OCI-LY7 (cell line): ENCODE results near the gene CDKL5. TPM values are rescaled to one million over a fixed set of nuclear protein-coding genes. Genes with fewer than 3 reads are reported as not detected.

Source experiments
- BruUV-seq: library from RNA; stranded (reverse); fragments of 400-500 nt; replicated peaks from 2 replicates; lab custom pipeline; 2021; lab: Mats Ljungman, UMichigan
- CTCF ChIA-PET: fragments of 300-600 bp; sonication (Branson Sonifier 250); formaldehyde crosslinking; loops from one replicate; lab custom pipeline; 2022; ENCODE audit warnings: antibody characterized with exemption; ENCODE audit not compliant: unreplicated experiment; lab: Charles Lee
- POLR2A ChIA-PET: fragments of 300-600 bp; sonication (Branson Sonifier 250); formaldehyde crosslinking; loops from one replicate; lab custom pipeline; 2022; ENCODE audit warnings: antibody characterized with exemption; lab: Charles Lee
- DNase-seq: peaks from one replicate; pipeline ENCODE4 v3.0.0-alpha.2; 2015; ENCODE audit warnings: low spot score
- H2AFZ ChIP-seq: fragments of 200-600 bp; sonication (generic), shearing (Covaris generic); 2 replicates; pipeline ENCODE4 v1.6.1; 2014; ENCODE audit warnings: mild to moderate bottlenecking, antibody characterized with exemption, low read length, moderate library complexity
- H3K27ac ChIP-seq: fragments of 200-600 bp; sonication (generic); 2 replicates; pipeline ENCODE4 v1.5.1; 2014; ENCODE audit warnings: mixed run types, low read depth, mild to moderate bottlenecking, moderate library complexity, low read length, inconsistent platforms; ENCODE audit not compliant: poor library complexity, severe bottlenecking
- H3K36me3 ChIP-seq: fragments of 200-600 bp; sonication (generic); 2 replicates; pipeline ENCODE4 v1.6.1; 2014; ENCODE audit warnings: mild to moderate bottlenecking, antibody characterized with exemption, low read length, moderate library complexity, mixed read lengths; ENCODE audit not compliant: insufficient read depth
- H3K4me1 ChIP-seq: fragments of 200-600 bp; sonication (generic); 2 replicates; pipeline ENCODE4 v1.5.1; 2014; ENCODE audit warnings: mild to moderate bottlenecking, low read length; ENCODE audit not compliant: insufficient read depth, poor library complexity, severe bottlenecking
- H3K4me2 ChIP-seq: fragments of 200-600 bp; sonication (generic); 2 replicates; pipeline ENCODE4 v1.6.1; 2014; ENCODE audit warnings: mild to moderate bottlenecking, low read length
- H3K4me3 ChIP-seq: fragments of 200-600 bp; sonication (generic); 2 replicates; pipeline ENCODE4 v1.5.1; 2014; ENCODE audit warnings: mild to moderate bottlenecking, low read depth, low read length; ENCODE audit not compliant: poor library complexity, severe bottlenecking
- H3K79me2 ChIP-seq: fragments of 200-600 bp; sonication (generic); 2 replicates; pipeline ENCODE4 v1.6.1; 2016; ENCODE audit warnings: low read depth, mild to moderate bottlenecking, low read length, moderate library complexity, mixed read lengths; ENCODE audit not compliant: insufficient read depth
- H3K9me2 ChIP-seq: fragments of 200-600 bp; sonication (generic); 2 replicates; pipeline ENCODE4 v1.6.1; 2016; ENCODE audit warnings: mild to moderate bottlenecking, low read length, mixed read lengths; ENCODE audit not compliant: insufficient read depth
- H3K9me3 ChIP-seq: fragments of 200-600 bp; sonication (generic); 2 replicates; pipeline ENCODE4 v1.6.1; 2014; ENCODE audit warnings: mild to moderate bottlenecking, mixed run types, low read length, mixed read lengths
- H4K20me1 ChIP-seq: fragments of 200-600 bp; sonication (generic); 2 replicates; pipeline ENCODE4 v1.6.1; 2014; ENCODE audit warnings: mild to moderate bottlenecking, antibody characterized with exemption, low read length, moderate library complexity, mixed read lengths; ENCODE audit not compliant: insufficient read depth
- CTCF ChIP-seq: fragments of 200-600 bp; sonication (generic); conservative IDR thresholded peaks from 2 replicates; pipeline ENCODE4 v1.5.1; 2014; ENCODE audit warnings: mild to moderate bottlenecking, antibody characterized with exemption, low read length, moderate library complexity, mixed read lengths
- EZH2phosphoT487 ChIP-seq: fragments of 200-600 bp; sonication (generic); IDR thresholded peaks from 2 replicates; pipeline ENCODE4 v1.6.1; 2018; ENCODE audit warnings: low read depth, borderline replicate concordance, mild to moderate bottlenecking, mixed run types, antibody characterized with exemption, low read length, moderate library complexity, mixed read lengths
- intact Hi-C: fragments of 100-400 bp; cut with micrococcal nuclease; formaldehyde crosslinking; loops from one replicate; pipeline ENCODE4 v1.10.0; 2022; ENCODE audit not compliant: unreplicated experiment
- total RNA-seq, 2 experiments: library from RNA; depleted of rRNA in 1 of 2; stranded (reverse); fragments of >200 nt in 1 of 2; shearing (Covaris generic) in 1 of 2; gene quantifications; 2 replicates each; pipeline ENCODE4 v1.2.3, GENCODE V29; 2014 to 2022

Gene CDKL5
- total RNA-seq, 2 experiments from 2014 or later: 1.3 to 2.0 TPM

GRCh38 chrX:18549643-18550042 is 124.2 kb downstream of the CDKL5 start:
- ChIA-PET CTCF (no interaction called here), POLR2A (no interaction called here)
- no peaks in the 10 kb centered on the region for H3K36me3 ChIP-seq
- no peaks in the 10 kb centered on the region for H4K20me1 ChIP-seq
- H2AFZ ChIP-seq: no peak overlapping the region
- H3K9me2 ChIP-seq: no peaks in the 10 kb centered on the region
- no peak for TF ChIP-seq EZH2phosphoT487
- TF ChIP-seq CTCF: no peak
- no peak for DNase-seq
- H3K4me3 ChIP-seq: no peak overlapping the region
- intact Hi-C loops: no loop called here
- no peaks in the 10 kb centered on the region for H3K4me1 ChIP-seq
- no peak overlapping the region for H3K4me2 ChIP-seq
- no peaks in the 10 kb centered on the region for H3K79me2 ChIP-seq
- H3K9me3 ChIP-seq: no peaks in the 10 kb centered on the region
- BruUV-seq: no TSS peak
- no peak overlapping the region for H3K27ac ChIP-seq

GRCh38 chrX:18557879-18558278 is 132.5 kb downstream of the CDKL5 start:
- TF ChIP-seq EZH2phosphoT487: no peak
- no peak for TF ChIP-seq CTCF
- H3K79me2 ChIP-seq: no peaks in the 10 kb centered on the region
- ChIA-PET POLR2A (no interaction called here), CTCF (no interaction called here)
- no peaks in the 10 kb centered on the region for H3K36me3 ChIP-seq
- no peak for DNase-seq
- no peaks in the 10 kb centered on the region for H3K9me3 ChIP-seq
- H3K4me3 ChIP-seq: no peak overlapping the region
- H4K20me1 ChIP-seq: no peaks in the 10 kb centered on the region
- no peak overlapping the region for H3K4me2 ChIP-seq
- no peaks in the 10 kb centered on the region for H3K9me2 ChIP-seq
- H3K4me1 ChIP-seq: no peaks in the 10 kb centered on the region
- H3K27ac ChIP-seq: no peak overlapping the region
- intact Hi-C loops: no loop called here
- no TSS peak for BruUV-seq
- H2AFZ ChIP-seq: no peak overlapping the region

- H3K36me3 ChIP-seq: no peaks in the 10 kb centered on the region
- H3K4me2 ChIP-seq: no peak overlapping the region
- H3K9me2 ChIP-seq: no peaks in the 10 kb centered on the region
- DNase-seq: no peak
- no peak overlapping the region for H3K4me3 ChIP-seq
- no peaks in the 10 kb centered on the region for H3K4me1 ChIP-seq
- CTCF ChIA-PET: no interaction called here
- no peaks in the 10 kb centered on the region for H3K9me3 ChIP-seq
- H3K79me2 ChIP-seq: no peaks in the 10 kb centered on the region
- BruUV-seq: no TSS peak
- H4K20me1 ChIP-seq: no peaks in the 10 kb centered on the region
- TF ChIP-seq EZH2phosphoT487 (no peak), CTCF (no peak)
- H2AFZ ChIP-seq: no peak overlapping the region
- intact Hi-C loops: no loop called here
- POLR2A ChIA-PET: no interaction called here
- no peak overlapping the region for H3K27ac ChIP-seq
These were observed 133.4 kb downstream of the CDKL5 start for GRCh38 chrX:18558799-18559198.
